GM13977 (cell line): Measurements from ENCODE around the gene PDK3.

ENCODE experiments used
- DNase-seq: peaks from one replicate; pipeline ENCODE4 v3.0.0; 2012; ENCODE audit warnings: low spot score
- CTCF ChIP-seq: IDR thresholded peaks from 2 replicates; pipeline ENCODE4 v1.5.1; 2012; ENCODE audit warnings: mild to moderate bottlenecking, control low read depth; ENCODE audit not compliant: insufficient read depth; ENCODE audit errors: extremely low read depth, missing control alignments
- in situ Hi-C: fragments of 300-500 bp; cut with MboI; formaldehyde crosslinking; loops from one replicate; pipeline ENCODE4 v1.12.0; 2022; ENCODE audit warnings: low sequenced_read_pairs, low pct_unique_long_range_greater_than_20kb, mixed read lengths, inconsistent platforms; ENCODE audit not compliant: unreplicated experiment

The PDK3 gene

GRCh38 chrX:24426921-24427746 is 38.0 kb upstream of the PDK3 start:
- no peak for DNase-seq

GRCh38 chrX:24427747-24428019 is 37.4 kb upstream of the PDK3 start:
- in situ Hi-C loops: no loop called here
- DNase-seq: no peak
- TF ChIP-seq CTCF: no peak

More at GRCh38 chrX:24426921-24427746, 38.0 kb upstream of the PDK3 start:
- no peak for TF ChIP-seq CTCF
- in situ Hi-C loops: no loop called here

- TF ChIP-seq CTCF: no peak
- in situ Hi-C loops: no loop called here
- DNase-seq: no peak
Observed at GRCh38 chrX:24428516-24428915, 36.6 kb upstream of the PDK3 start.

- in situ Hi-C loops: no loop called here
- no peak for DNase-seq
- TF ChIP-seq CTCF: no peak
Observed at GRCh38 chrX:24435060-24435459, 30.0 kb upstream of the PDK3 start.

GRCh38 chrX:24443918-24444317 is 21.2 kb upstream of the PDK3 start:
- no peak for DNase-seq
- in situ Hi-C loops: no loop called here
- TF ChIP-seq CTCF: no peak

- in situ Hi-C loops: no loop called here
- DNase-seq: no peak
Observed at GRCh38 chrX:24444645-24445044, 20.4 kb upstream of the PDK3 start.

More at GRCh38 chrX:24444645-24445044, 20.4 kb upstream of the PDK3 start:
- no peak for TF ChIP-seq CTCF
